GM18508 (cell line): ENCODE data around the gene DNAJC8.
A peak's percentile ranks its signal among the peaks of the same experiment; 100 is the strongest.

Experiments used
- ATAC-seq: cut with Tn5 transposase; IDR thresholded peaks from one replicate; pipeline ENCODE4 v1.9.1; 2021; ENCODE audit warnings: moderate number of reproducible peaks; ENCODE audit not compliant: insufficient read depth, unreplicated experiment

The DNAJC8 gene

DNA sequence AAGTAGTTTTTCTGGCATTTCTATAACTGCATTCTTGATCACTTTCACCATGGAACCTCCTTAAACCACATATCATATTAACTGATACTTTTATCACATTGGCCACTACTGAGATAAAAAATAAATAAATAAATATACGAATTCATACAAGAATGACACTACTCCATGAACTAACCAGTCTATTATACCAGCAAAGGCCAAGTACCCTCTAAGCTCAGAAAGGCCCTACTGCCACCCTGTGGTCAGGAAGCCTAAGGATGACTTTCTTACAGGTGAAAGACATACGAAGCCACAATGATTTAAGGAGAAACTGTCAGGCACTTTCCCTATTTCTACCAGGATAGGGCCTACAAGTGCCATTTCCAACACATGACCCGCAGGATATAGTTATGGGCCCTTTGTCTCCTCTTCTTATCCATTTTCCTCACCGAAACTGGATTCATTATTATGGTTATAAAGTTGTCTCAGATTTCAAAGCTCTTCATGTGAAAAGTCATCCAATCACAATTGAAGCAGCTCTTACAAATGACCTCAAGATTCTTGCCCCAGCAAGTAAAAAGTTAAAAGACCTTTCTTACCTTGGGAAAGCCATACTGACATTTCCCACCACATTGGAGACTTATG, 23.9 kb downstream of the DNAJC8 start:
- no peak for ATAC-seq

DNA sequence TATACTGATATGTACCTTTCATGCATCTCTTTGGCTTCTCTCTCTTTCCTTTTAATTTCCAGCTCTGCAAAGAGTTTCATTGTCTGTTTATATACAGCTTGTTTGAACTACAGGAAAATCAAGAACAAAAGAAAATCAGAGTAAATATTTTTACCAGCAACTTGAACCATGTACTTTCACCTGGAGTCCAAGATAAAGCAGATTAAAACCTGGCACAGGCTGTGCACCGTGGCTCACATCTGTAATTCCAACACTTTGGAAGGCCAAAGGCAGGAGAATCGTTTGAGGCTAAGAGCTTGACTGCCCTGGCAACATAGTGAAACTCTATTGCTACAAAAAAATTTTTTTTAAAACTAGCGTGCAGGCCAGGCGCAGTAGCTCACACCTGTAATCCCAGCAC, 27.6 kb downstream of the DNAJC8 start:
- no peak for ATAC-seq

DNA sequence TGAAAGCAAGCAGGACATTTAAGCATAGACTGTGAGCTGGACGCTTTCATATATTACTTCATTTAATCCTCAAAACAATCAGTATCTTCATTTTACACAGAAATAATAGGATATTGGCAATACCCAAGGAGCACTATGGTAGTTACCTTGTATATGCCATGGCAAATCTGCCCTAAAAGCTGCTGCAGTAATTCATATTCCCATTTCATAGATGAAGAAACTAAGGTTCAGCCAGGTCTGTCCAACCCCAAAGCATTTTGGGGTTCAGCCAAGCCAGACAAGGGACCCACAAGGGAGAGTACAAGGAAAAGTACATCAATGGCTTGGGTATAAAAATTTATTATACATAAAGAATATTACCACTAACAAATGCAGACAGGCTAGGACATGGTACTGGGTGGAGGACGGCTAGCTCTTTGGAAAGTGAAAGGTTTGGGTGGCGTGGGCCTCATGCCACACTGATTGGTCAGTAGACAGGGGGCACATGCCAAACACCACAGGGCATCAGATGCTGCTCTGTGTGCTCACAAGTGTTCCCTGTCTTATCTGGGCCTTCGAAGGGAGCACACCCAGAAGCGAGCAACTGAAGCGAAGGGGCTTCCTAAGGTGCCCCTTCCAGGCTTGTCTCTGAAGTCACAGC, 32.5 kb downstream of the DNAJC8 start:
- no peak for ATAC-seq

DNA sequence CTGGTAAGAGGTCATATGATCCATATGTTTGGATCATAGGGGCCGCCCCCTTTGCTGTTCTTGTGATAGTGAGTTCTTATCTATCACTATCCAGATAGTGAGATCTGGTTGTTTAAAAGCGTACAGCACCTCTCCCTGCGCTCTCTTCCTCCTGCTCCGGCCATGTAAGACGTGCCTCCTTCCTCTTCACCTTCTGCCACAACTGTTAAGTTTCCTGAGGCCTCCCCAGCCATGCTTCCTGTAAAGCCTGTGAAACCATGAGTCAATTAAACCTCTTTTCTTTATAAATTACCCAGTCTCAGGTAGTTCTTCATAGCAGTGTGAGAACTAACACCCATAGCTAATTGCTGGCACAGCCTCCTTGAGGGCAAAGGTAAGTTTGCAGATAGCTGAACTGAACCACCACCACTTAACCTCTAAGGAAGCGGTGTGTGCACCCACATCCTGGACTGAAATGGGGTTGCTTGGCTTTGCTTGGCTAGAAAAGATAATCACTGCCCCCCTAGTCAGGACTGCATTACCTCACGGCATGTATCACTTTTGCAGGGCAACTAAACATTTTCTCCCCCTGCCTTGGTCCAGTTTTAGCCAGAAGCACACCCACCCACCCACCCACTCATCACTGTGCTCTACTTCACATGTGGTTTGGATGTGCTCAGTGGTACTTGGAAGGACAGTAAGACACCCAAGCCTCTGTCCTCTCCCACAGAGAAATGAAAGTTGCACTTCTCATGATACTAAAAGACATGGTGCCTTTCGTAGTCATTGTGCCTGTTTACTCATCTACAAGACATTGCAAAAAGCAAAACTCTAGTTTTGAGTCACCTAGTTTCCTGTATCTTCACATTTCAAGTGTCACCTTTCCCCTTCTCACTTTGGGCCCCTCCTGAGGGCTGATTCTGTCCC, 33.2 kb downstream of the DNAJC8 start:
- ATAC-seq: peak; percentile 72

DNA sequence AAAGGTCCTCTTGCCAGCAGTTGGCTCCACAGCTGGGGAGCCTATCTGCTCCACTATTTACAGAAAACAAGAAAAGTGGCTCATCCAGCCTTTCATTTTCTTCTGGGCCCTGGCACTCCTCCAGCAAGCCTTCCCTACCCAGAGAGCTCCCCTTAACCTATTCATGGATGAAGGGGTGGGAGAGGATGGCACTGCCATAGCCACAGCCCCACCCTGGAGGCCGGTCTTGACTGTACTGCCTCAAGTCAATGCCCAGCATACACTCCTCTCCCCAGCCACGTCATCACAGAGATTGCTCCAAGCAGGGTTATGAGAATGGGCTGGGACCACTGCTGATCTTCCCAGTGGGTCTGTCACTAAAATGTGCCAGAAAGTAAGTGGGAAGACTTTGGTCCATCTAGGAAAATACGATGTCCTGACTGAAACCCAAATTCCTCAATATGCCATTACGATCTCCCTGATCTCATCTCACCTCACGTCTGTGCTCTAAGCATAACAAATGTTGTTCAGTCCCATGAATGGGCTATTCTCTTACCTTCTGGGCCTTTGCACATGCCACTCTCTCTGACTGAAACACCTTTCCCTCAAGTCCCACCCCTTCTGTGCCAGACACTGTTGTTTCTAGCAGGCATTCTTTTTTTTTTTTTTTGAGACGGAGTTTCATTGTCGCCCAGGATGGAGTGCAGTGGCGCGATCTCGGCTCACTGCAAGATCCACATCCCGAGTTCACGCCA, 35.0 kb downstream of the DNAJC8 start:
- no peak for ATAC-seq

DNA sequence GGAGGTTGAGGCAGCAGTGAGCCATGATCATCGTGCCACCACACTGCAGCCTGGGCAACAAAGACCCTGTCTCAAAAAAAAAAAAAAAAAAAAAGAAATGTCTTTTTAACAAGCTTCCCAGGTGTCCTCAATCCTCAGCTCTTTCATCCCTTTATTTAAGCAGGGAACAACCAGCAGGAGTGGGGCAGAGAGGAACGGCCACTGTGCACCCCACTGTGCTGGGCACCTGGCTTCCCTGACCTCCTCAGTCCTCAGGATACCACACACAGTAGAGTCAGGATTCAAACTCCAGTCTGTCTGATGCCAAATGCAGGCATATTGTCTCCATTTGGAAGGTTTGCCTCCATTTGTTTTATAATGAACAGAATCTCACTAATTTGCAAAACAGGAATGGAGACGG, 36.5 kb downstream of the DNAJC8 start:
- no peak for ATAC-seq

DNA sequence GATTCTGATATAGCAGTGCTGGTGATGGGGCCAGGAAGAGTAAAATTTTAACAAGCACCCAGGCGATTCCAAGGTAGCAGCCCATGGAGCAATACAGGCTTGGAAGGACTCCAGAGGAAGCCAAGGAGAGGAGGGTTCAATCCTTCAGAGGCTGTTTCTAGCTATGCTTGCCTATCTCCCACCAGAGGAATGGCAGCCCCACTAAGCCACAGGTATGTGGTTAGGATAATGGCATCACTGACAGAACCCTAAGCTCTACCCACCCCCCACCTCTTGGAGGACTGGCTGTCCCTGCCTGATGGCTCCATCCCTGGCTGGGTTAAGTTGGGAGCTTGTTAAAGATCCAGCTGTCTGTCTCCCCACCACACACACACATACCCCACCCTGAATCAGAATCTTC, 37.0 kb downstream of the DNAJC8 start:
- no peak for ATAC-seq

DNA sequence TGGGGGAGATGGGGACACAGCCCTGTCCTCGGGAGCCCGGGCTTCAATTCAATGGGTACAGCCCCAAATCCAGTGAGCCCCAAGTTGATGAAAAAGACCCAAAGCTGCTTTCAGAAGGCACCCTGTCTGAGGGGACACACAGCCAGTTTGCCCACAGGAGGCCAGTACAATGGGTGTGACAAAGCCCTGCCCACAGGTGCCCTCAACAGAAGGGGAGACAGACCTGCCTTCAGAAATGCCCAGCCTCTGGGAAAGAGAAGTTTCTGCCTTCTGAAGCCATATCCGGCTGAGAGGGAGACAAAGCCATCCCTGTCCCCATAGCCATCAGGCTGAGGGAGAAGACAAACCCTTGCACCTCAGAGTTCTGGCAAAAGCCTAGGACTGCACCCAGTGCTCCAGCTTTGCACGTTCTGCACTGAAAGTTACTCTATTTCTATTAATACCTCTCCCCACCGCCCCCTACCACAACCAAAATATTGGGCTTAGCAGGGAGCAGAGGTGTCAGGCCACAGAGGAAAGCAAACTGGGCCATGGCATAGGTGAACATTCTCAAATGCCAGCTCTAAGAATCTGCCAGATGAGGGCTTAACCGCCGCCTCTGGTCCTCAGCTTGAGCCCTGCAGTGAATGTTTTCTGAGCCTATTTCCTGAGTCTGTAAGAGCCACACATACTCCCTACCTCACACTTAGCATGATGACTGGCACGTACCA, 38.3 kb downstream of the DNAJC8 start:
- no peak for ATAC-seq

DNA sequence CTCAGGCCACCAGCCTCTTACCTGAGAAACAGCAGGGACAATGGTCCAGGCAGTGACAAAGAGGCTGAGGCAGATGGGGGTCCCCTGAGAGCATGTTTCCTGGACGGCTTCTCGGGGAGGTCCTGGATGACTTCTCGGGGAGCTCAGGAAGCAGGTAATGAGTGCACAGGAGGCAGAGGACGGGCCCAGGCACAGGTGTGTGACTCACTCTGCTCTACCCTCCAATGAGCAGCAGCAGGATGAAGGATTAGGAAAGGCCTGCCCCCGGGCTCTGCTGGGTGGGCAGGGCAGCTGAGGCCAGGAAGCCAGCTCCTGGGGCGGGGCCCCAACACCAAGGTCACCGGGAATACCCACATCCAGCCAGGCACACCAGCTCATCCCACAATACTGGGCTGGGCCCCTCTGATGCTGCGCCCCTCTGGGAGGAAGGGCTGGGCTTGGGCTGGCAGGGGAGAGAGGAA, 39.1 kb downstream of the DNAJC8 start:
- no peak for ATAC-seq

DNA sequence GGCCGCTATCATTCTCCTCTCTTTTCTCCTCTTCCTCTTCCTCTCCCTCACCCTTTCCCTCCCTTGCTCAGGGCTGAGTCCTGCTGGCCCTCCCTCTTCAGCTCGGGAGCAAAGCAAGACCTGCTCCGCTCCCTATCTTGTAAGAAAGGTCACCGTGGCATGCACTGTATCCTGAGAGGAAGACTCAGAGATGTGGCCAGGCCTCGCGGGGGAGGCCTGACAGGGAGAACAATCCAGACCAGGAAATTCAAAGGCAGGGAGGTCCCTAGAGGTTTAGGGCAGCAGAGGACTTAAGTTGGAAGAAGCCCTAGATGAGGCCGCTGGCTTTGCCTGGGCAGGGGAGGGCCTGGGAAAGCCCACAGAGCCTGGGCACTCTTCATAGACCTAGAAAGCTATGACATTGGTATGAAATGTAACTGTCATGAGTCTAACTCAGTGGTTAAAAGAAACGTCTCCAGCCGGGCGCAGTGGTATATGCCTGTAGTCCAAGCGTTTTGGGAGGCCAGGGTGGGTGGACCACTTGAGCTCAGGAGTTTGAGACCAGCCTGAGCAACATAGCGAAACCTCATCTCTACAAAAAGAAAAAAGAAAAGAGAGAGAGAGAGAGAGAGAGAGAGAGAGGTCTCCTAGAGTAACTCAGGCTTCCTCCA, 41.7 kb downstream of the DNAJC8 start:
- ATAC-seq: no peak

DNA sequence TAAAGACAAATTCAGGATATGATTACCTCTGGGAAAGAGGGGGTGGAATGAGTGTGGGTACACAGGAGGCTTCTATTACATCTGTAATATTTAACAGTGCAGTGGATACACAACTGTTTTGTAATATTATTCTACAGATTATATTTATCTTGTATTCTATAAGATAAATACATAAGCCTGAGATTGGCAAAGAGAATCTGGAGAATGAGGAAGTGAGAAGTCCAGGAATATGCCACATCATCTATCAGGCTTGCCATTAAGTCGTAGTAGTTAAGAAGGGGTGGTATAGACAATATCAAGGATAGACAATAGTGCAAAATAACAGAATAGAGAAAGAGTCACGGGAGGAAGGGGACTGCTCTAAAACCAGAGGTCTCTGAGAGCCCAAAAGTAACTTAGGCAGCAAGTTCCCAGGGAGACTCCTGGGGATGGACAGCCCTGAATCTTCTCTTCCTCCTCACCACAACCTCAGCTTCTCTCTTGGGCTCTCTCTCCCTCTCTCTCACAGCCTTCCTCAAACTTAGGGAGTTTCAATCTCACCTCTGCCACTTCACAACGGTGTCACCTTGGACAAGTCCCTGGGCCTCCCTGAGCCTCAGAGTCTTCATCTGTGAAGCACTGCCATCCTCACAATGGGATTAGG, 42.4 kb downstream of the DNAJC8 start:
- no peak for ATAC-seq

DNA sequence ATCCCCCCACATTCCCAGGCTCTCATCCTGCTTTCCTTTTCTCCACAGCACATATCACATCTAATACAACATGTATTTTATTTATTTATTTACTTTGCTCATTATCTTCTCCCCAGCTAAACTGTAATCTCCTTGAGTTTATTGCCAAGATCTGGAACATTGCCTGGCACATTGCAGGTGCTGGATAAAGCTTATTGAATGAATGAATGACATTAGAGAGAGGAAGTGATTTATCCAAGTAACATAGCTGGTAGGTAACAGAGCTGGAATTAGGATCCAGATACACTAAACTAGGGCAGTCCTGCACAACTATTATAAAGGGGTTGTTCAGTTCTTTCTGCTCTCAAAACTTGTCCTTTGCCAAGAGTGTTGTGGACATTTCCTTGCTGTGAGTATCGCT, 47.8 kb downstream of the DNAJC8 start:
- no peak for ATAC-seq

DNA sequence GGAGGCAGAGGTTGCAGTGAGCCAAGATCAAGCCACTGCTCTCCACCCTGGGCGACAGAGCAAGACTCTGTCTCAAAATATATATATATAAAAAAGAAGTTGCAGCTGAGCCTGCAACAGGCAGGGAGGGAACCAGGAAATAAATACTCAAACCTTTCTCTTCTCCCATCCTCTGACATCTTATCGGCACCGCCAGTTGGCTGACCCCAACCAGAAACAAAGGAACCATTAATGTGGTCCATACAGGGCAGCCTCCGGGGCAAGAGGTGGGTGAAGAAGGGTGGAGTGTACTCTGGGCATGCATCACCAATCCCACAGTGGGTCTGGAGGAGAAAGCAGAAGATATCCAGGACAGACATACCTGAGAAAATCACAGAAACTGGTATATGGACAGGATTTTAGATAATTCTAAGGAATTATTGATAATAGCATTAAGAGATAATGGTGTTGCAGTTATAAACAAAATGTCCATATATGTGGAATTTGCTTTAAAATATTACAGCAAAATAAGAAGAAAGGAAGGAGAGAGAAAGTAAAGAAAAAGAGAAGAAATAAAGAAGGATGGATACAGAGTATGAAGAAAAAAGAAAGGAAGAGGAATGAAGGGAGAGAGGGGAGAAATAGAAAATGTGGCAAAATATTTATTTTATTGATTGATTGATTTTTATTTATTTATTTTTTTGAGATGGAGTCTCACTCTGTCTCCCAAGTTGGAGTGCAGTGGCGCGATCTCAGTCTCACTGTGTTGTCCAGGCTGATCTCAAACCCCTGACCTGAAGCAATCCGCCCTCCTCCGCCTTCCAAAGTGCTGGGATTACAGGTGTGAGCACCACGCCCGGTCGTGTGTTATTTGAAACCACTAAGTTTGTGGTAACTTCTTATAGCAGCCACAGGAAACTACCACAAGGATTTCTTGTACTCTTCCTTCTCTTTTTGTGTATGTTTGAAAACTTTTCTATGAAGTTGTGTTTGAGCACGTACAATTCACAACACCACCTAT, 52.2 kb downstream of the DNAJC8 start:
- no peak for ATAC-seq

DNA sequence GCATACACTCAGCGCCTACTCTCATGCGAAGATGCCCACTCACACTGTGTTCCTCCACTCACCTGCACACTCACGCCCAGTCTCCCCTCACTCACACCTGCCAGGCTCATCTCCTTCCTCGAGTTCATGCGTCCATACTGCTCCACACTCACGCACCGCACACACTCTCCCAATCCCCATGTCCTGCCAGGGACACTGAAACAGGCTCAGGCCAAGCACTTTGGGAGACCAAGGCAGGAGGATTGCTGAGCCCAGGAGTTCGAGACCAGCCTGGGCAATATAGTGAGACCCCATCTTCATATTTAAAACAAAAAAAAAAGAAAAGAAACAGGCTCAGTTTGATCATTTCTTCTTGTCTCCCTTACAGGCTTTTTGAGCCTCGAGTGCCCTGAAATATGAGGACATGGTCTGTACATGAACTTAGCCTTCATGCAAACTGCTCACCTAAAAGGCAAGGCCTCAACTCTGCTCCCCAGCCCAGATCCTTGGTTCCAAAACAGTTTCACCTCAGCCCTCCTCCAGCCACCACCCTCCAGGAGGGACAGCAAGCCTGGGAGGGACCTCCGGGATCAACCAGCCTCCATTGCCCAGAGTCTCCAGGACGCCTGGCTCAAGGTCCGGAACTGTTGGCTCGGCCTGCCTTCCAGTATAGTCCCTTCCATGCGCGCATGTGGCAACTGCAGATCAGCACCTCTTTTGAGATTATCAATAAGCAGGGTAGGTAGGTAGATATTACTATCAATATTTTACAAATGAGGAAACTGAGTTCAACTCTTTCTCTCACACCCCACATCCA, 53.9 kb downstream of the DNAJC8 start:
- no peak for ATAC-seq

DNA sequence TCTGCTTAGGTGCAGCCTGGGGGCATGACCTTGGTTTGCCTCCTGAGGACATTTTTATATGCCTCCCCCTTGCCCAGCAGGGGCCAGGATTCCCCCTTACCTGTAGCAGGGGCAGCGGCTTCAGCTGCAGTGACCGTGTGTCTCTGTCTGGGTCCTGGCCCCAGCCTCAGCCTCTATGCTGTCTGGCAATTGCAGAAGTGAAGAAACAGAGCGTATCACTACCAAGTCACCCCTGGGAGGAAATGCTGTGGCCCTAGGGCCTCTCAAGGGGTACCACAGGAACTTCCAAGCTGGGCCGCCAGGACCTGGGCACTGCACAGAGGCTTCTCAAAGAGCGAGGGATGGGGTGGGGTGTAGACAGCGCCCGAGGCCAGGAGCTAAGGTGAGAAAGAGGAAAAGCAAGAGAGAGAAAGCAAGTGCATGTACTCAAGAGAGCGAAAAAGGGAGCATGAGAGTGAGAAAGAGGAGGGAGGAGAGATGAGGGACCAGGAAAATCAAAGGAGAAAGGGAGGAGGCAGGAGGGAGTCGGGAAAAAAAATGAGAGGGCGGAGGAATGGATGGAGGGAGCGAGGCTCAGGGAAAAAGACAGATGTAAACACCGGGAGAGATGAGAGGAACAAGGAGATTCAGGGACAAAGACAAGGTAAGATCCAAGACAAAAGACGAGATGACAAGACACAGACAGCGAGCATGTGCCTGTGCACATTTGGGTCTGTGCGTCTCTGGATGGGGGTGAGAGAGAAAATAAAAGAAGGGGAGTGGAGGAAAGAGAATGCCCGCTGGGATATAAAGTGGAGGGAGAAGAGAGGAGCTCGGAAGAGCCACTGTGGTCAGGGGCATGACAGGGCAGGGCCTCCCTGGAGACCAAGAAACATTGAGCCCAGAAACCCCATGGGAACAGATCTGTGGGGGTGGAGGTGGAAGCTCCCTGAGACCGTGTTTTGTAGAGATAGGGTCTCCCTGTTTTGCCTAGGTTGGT, 56.0 kb downstream of the DNAJC8 start, which contains the start of gene PTAFR:
Gene PTAFR (minus strand): TSS at position 199 of the 979 bp plus-strand sequence. CDS start 25,669 bp downstream, outside the sequence.
- no peak for ATAC-seq
